ENCODE measurements around the gene MYO5A. TPM values are rescaled to one million over a fixed set of nuclear protein-coding genes. Genes with fewer than 3 reads are reported as not detected.

Gene MYO5A
- total RNA-seq, 1 experiment from 2014 or later = 61.1 TPM

DNA sequence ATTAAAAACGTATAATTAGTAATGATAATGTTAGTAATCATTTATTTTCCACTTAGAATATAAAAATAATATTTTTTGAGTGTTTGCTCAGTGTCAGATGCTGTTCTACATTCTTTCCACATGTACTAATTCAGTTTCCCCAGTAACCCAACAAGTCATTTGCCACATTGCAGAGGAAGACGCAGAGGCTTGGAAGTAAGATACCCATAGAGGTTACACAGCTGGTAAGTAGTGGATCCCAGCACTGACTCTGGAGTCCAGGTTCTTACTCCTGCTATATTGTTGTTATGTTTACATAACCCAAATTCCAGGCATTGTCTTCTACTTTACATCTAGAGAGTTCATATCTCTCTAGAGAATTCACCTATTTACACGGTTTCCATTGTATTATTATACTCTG is 184.8 kb downstream of the MYO5A start:
- TF ChIP-seq, protein P1, sequence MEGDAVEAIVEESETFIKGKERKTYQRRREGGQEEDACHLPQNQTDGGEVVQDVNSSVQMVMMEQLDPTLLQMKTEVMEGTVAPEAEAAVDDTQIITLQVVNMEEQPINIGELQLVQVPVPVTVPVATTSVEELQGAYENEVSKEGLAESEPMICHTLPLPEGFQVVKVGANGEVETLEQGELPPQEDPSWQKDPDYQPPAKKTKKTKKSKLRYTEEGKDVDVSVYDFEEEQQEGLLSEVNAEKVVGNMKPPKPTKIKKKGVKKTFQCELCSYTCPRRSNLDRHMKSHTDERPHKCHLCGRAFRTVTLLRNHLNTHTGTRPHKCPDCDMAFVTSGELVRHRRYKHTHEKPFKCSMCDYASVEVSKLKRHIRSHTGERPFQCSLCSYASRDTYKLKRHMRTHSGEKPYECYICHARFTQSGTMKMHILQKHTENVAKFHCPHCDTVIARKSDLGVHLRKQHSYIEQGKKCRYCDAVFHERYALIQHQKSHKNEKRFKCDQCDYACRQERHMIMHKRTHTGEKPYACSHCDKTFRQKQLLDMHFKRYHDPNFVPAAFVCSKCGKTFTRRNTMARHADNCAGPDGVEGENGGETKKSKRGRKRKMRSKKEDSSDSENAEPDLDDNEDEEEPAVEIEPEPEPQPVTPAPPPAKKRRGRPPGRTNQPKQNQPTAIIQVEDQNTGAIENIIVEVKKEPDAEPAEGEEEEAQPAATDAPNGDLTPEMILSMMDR (IDR thresholded peaks at IDR 0.05) = no peak
- TF ChIP-seq TCF7L2 (IDR thresholded peaks at IDR 0.05; ENCODE audit: low read depth, low read length) (no peak), SIN3A (IDR thresholded peaks at IDR 0.05; ENCODE audit: borderline replicate concordance, insufficient read depth, low read depth, low read length) (no peak), POLR2AphosphoS5 (IDR thresholded peaks at IDR 0.05; ENCODE audit: low read depth, low read length) (no peak)
- TF ChIP-seq, protein P2, sequence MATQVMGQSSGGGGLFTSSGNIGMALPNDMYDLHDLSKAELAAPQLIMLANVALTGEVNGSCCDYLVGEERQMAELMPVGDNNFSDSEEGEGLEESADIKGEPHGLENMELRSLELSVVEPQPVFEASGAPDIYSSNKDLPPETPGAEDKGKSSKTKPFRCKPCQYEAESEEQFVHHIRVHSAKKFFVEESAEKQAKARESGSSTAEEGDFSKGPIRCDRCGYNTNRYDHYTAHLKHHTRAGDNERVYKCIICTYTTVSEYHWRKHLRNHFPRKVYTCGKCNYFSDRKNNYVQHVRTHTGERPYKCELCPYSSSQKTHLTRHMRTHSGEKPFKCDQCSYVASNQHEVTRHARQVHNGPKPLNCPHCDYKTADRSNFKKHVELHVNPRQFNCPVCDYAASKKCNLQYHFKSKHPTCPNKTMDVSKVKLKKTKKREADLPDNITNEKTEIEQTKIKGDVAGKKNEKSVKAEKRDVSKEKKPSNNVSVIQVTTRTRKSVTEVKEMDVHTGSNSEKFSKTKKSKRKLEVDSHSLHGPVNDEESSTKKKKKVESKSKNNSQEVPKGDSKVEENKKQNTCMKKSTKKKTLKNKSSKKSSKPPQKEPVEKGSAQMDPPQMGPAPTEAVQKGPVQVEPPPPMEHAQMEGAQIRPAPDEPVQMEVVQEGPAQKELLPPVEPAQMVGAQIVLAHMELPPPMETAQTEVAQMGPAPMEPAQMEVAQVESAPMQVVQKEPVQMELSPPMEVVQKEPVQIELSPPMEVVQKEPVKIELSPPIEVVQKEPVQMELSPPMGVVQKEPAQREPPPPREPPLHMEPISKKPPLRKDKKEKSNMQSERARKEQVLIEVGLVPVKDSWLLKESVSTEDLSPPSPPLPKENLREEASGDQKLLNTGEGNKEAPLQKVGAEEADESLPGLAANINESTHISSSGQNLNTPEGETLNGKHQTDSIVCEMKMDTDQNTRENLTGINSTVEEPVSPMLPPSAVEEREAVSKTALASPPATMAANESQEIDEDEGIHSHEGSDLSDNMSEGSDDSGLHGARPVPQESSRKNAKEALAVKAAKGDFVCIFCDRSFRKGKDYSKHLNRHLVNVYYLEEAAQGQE (IDR thresholded peaks at IDR 0.05; ENCODE audit: insufficient read depth in 1 of 2, low read depth in 2 of 2, low read length in 1 of 2) = no peak
- H3K36me3 ChIP-seq (ENCODE audit: control insufficient read depth, insufficient read depth, low read length) = no peaks in the 10 kb centered on the region; the same call in 1 of the 2 replicates
- CTCF ChIA-PET = no interaction called here
- H3K27me3 ChIP-seq (ENCODE audit: control insufficient read depth, insufficient read depth, low read length) = no peaks in the 10 kb centered on the region
- H3K27ac ChIP-seq (ENCODE audit: low read length) = no peak overlapping the region
- no peak for ATAC-seq
- H3K4me1 ChIP-seq (ENCODE audit: control insufficient read depth, insufficient read depth, low read length) = no peaks in the 10 kb centered on the region
- intact Hi-C loops (cut with micrococcal nuclease; ENCODE audit: unreplicated experiment) = no loop called here
- DNase-seq (ENCODE audit: low read depth, low spot score) = no peak
- no peaks in the 10 kb centered on the region for H3K9me3 ChIP-seq (ENCODE audit: control insufficient read depth, insufficient read depth, low read depth, low read length)
- BruUV-seq (replicated peaks) = no TSS peak
- in situ Hi-C loops (cut with HindIII; ENCODE audit: low pct_unique_long_range_greater_than_20kb, low sequenced_read_pairs) = no loop called here
- H3K4me3 ChIP-seq (ENCODE audit: low read depth in 2 of 2, low read length in 2 of 2) = no peak overlapping the region
- POLR2A ChIA-PET = no interaction called here

DNA sequence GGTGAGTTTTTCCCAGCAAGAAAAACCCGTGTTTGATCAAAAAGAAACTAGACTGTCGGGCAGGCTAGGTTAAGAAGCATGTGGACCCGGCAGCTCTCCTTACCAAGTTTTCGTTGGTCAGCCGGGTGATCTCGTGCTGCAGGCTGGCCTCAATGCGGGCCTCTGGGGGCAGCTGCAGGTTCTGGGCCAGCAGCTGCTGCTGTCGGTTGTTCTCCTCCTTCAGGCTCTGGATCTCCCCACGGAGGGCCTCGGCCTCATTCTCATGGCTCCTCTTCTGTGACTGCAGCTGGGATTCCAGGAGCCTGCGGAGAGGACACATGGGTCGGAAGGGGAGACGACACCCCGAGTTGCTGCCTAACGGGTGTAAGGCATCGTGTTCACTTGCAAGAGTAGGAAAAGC is 188.6 kb downstream of the MYO5A start:
- H3K36me3 ChIP-seq (ENCODE audit: control insufficient read depth, insufficient read depth, low read length) = no peaks in the 10 kb centered on the region
- no TSS peak for BruUV-seq (replicated peaks)
- no peaks in the 10 kb centered on the region for H3K9me3 ChIP-seq (ENCODE audit: control insufficient read depth, insufficient read depth, low read depth, low read length)
- TF ChIP-seq TCF7L2 (IDR thresholded peaks at IDR 0.05; ENCODE audit: low read depth, low read length) (no peak), POLR2AphosphoS5 (IDR thresholded peaks at IDR 0.05; ENCODE audit: low read depth, low read length) (no peak), SIN3A (IDR thresholded peaks at IDR 0.05; ENCODE audit: borderline replicate concordance, insufficient read depth, low read depth, low read length) (no peak)
- TF ChIP-seq, protein P2 (IDR thresholded peaks at IDR 0.05; ENCODE audit: insufficient read depth in 1 of 2, low read depth in 2 of 2, low read length in 1 of 2) = no peak
- TF ChIP-seq, protein P1 (IDR thresholded peaks at IDR 0.05) = no peak
- in situ Hi-C loops (cut with HindIII; ENCODE audit: low pct_unique_long_range_greater_than_20kb, low sequenced_read_pairs) = no loop called here
- ChIA-PET POLR2A (no interaction called here), CTCF (no interaction called here)
- H3K4me1 ChIP-seq (ENCODE audit: control insufficient read depth, insufficient read depth, low read length) = peaks cover 15% of the 10 kb centered on the region
- DNase-seq (ENCODE audit: low read depth, low spot score) (no peak), ATAC-seq (no peak)
- H3K27me3 ChIP-seq (ENCODE audit: control insufficient read depth, insufficient read depth, low read length) = no peaks in the 10 kb centered on the region
- no peak overlapping the region for H3K4me3 ChIP-seq (ENCODE audit: low read depth in 2 of 2, low read length in 2 of 2)
- intact Hi-C loops (cut with micrococcal nuclease; ENCODE audit: unreplicated experiment) = no loop called here
- no peak overlapping the region for H3K27ac ChIP-seq (ENCODE audit: low read length)
